ENCODE data around the gene ZNF407. TPM values are rescaled to one million over a fixed set of nuclear protein-coding genes. Genes with fewer than 3 reads are reported as not detected.

The ZNF407 gene
- total RNA-seq, 1 experiment from 2014 or later, result 7.6 TPM

GRCh38 chr18:74558096-74558495 lies 39.6 kb upstream of the ZNF407 start:
- intact Hi-C loops (cut with micrococcal nuclease), result loop anchor here (10.0 kb wide), 1 partner anchor 513 kb away; no protein-coding TSS in a partner anchor
- H3K79me2 ChIP-seq (ENCODE audit: insufficient read depth, low read length), result no peaks in the 10 kb centered on the region
- no TSS peak for BruUV-seq (replicated peaks)
- H4K20me1 ChIP-seq (ENCODE audit: insufficient read depth), result no peaks in the 10 kb centered on the region
- H3K9ac ChIP-seq (ENCODE audit: low read length), result no peak overlapping the region
- no peak overlapping the region for H3K4me3 ChIP-seq (replicated peaks in 1 of 2; ENCODE audit: low read depth in 1 of 2, low read length in 2 of 2)
- no peak for ATAC-seq
- H3K9me2 ChIP-seq (ENCODE audit: insufficient read depth), result no peaks in the 10 kb centered on the region
- no peaks in the 10 kb centered on the region for H3K36me3 ChIP-seq (ENCODE audit: control insufficient read depth in 1 of 2, insufficient read depth in 2 of 2, low read length in 2 of 2)
- ChIA-PET POLR2A (no interaction called here), CTCF (no interaction called here), RAD21 (ENCODE audit: low non-redundant PET in 1 of 2, low total read pairs in 2 of 2, uncharacterized antibody in 2 of 2, unreplicated experiment in 2 of 2) (no interaction called here)
- DNase-seq (ENCODE audit: low read depth, low spot score), result no peak
- no peaks in the 10 kb centered on the region for H3K9me3 ChIP-seq (ENCODE audit: control insufficient read depth in 1 of 2, insufficient read depth in 1 of 2, low read depth in 1 of 2, low read length in 2 of 2)
- TF ChIP-seq YY1 (IDR thresholded peaks at IDR 0.05; ENCODE audit: extremely low read depth, insufficient replicate concordance, low read depth, low read length) (no peak), ATF3 (IDR thresholded peaks at IDR 0.05) (no peak), REST (IDR thresholded peaks at IDR 0.05; ENCODE audit: low read depth) (no peak), MAX (IDR thresholded peaks at IDR 0.05) (no peak), ZBTB33 (IDR thresholded peaks at IDR 0.05; ENCODE audit: extremely low read depth, insufficient replicate concordance, low read length) (no peak), SRF (IDR thresholded peaks at IDR 0.05; ENCODE audit: low read depth) (no peak), SP1 (IDR thresholded peaks at IDR 0.05; ENCODE audit: low read depth) (no peak), CBX3 (IDR thresholded peaks at IDR 0.05; ENCODE audit: low read depth) (no peak), SIN3A (IDR thresholded peaks at IDR 0.05; ENCODE audit: low read depth) (no peak), TCF7L2 (IDR thresholded peaks at IDR 0.05; ENCODE audit: borderline replicate concordance, extremely low read depth, insufficient read depth, insufficient read length) (no peak), FOSL1 (IDR thresholded peaks at IDR 0.05; ENCODE audit: low read depth) (no peak), POLR2A (IDR thresholded peaks at IDR 0.05; ENCODE audit: borderline replicate concordance, extremely low read depth, insufficient read depth, insufficient read length) (no peak), EGR1 (IDR thresholded peaks at IDR 0.05; ENCODE audit: low read depth) (no peak), ELF1 (IDR thresholded peaks at IDR 0.05; ENCODE audit: borderline replicate concordance, low read depth) (no peak), CTCF (IDR thresholded peaks at IDR 0.05 in 2 of 3, conservative IDR thresholded peaks at IDR 0.05 in 1 of 3; ENCODE audit: borderline replicate concordance in 1 of 3, insufficient read depth in 1 of 3, low read depth in 2 of 3, low read length in 2 of 3) (no peak), ZFX (IDR thresholded peaks at IDR 0.05) (no peak), JUND (IDR thresholded peaks at IDR 0.05) (no peak)
- H3K4me1 ChIP-seq (ENCODE audit: control insufficient read depth in 1 of 2, insufficient read depth in 2 of 2, low read length in 2 of 2), result no peaks in the 10 kb centered on the region
- H3K27ac ChIP-seq (ENCODE audit: low read depth, low read length), result no peak overlapping the region
- H3K27me3 ChIP-seq (ENCODE audit: insufficient read depth, low read length), result peaks cover 24% of the 10 kb centered on the region
- H3K4me2 ChIP-seq (ENCODE audit: low read length), result no peak overlapping the region
- H2AFZ ChIP-seq (ENCODE audit: low read depth, low read length, poor library complexity, severe bottlenecking), result no peak overlapping the region
